ENCODE measurements around the gene PARPBP.

DNA sequence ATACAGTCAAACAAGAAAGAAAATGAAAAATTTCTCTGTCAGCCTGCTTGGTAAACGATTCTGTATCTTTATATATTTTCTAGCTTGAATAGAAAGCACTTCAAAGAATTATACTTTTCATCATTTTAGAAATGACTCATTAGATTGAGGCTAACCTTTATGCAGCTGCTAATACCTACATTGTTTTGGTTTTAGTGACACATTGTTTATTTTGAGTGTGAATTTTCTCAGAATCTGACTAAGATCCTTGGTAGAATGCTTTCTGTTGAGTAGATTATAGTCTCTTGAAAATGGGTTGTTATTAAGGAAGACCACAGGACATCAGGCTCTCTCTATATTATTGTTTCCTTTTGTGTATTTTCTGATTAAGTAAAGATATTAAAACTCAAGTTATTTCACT is 77.8 kb downstream of the PARPBP start, which contains the start of gene PMCH:
- TF ChIP-seq, protein P1, sequence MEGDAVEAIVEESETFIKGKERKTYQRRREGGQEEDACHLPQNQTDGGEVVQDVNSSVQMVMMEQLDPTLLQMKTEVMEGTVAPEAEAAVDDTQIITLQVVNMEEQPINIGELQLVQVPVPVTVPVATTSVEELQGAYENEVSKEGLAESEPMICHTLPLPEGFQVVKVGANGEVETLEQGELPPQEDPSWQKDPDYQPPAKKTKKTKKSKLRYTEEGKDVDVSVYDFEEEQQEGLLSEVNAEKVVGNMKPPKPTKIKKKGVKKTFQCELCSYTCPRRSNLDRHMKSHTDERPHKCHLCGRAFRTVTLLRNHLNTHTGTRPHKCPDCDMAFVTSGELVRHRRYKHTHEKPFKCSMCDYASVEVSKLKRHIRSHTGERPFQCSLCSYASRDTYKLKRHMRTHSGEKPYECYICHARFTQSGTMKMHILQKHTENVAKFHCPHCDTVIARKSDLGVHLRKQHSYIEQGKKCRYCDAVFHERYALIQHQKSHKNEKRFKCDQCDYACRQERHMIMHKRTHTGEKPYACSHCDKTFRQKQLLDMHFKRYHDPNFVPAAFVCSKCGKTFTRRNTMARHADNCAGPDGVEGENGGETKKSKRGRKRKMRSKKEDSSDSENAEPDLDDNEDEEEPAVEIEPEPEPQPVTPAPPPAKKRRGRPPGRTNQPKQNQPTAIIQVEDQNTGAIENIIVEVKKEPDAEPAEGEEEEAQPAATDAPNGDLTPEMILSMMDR (IDR thresholded peaks at IDR 0.05; ENCODE audit: low read depth, low read length, missing input control): no peak
- TF ChIP-seq FOXA1 (IDR thresholded peaks at IDR 0.05) (no peak), GABPA (IDR thresholded peaks at IDR 0.05 in 1 of 2, conservative IDR thresholded peaks at IDR 0.05 in 1 of 2) (no peak)

Measured in liver (tissue), 3 donors.